IMR-90 (cell line): ENCODE results near the gene TANGO2. TPM values are rescaled to one million over a fixed set of nuclear protein-coding genes. Genes with fewer than 3 reads are reported as not detected.

ENCODE experiments used
- ATAC-seq: fragments of 200-7000 bp; cut with Tn5 transposase; 2 replicates; pipeline ENCODE4 v1.9.1; 2020; ENCODE audit warnings: low read depth, mild to moderate bottlenecking, moderate library complexity
- BruUV-seq: library from RNA; stranded (reverse); fragments of 400-500 nt; replicated peaks from 2 replicates; lab custom pipeline; 2021; lab: Mats Ljungman, UMichigan
- CTCF ChIA-PET: fragments of 300-600 bp; formaldehyde crosslinking; extraction: SDS; loops from one replicate; lab custom pipeline; 2021; ENCODE audit warnings: antibody characterized with exemption; lab: Yijun Ruan, JAX
- POLR2A ChIA-PET: fragments of 300-600 bp; sonication (Branson Sonifier 250); formaldehyde crosslinking; loops from one replicate; lab custom pipeline; 2022; ENCODE audit warnings: antibody characterized with exemption; ENCODE audit not compliant: unreplicated experiment; lab: Charles Lee
- DNase-seq: peaks from one replicate; pipeline ENCODE4 v3.0.0; 2013
- H2AFZ ChIP-seq: replicated peaks from 2 replicates; pipeline ENCODE3; 2013; ENCODE audit warnings: low read length, mild to moderate bottlenecking; ENCODE audit not compliant: poor library complexity
- H2AK5ac ChIP-seq: 2 replicates; pipeline ENCODE4 v1.6.1; 2013; ENCODE audit warnings: low read depth, low read length, inconsistent platforms
- H2AK9ac ChIP-seq: replicated peaks from 2 replicates; pipeline ENCODE3; 2013; ENCODE audit warnings: mild to moderate bottlenecking, low read depth, low read length, moderate library complexity; ENCODE audit not compliant: poor library complexity
- H2BK120ac ChIP-seq: 2 replicates; pipeline ENCODE4 v1.6.1; 2013; ENCODE audit warnings: low read depth, low read length, inconsistent platforms
- H2BK15ac ChIP-seq: 3 replicates; pipeline ENCODE4 v1.6.1; 2013; ENCODE audit warnings: low read depth, low read length, inconsistent platforms
- H2BK20ac ChIP-seq: 2 replicates; pipeline ENCODE4 v1.6.1; 2013; ENCODE audit warnings: low read depth, mild to moderate bottlenecking, inconsistent platforms, low read length, moderate library complexity
- H2BK5ac ChIP-seq: 2 replicates; pipeline ENCODE4 v1.6.1; 2013; ENCODE audit warnings: mild to moderate bottlenecking, low read depth, low read length, inconsistent platforms; ENCODE audit not compliant: poor library complexity, severe bottlenecking
- H3K14ac ChIP-seq: replicated peaks from 2 replicates; pipeline ENCODE4 v1.6.1; 2013; ENCODE audit warnings: low read depth, low read length, inconsistent platforms
- H3K18ac ChIP-seq: 2 replicates; pipeline ENCODE4 v1.6.1; 2013; ENCODE audit warnings: low read depth, low read length, control low read depth
- H3K23ac ChIP-seq: 2 replicates; pipeline ENCODE4 v1.6.1; 2013; ENCODE audit warnings: low read depth, low read length, inconsistent platforms
- H3K27ac ChIP-seq: 2 replicates; pipeline ENCODE4 v1.5.1; 2013; ENCODE audit warnings: mild to moderate bottlenecking, control low read depth, low read length; ENCODE audit not compliant: insufficient read depth
- H3K27me3 ChIP-seq: 2 replicates; pipeline ENCODE4 v1.6.1; 2013; ENCODE audit warnings: low read length; ENCODE audit not compliant: control insufficient read depth, insufficient read depth
- H3K36me3 ChIP-seq: 2 replicates; pipeline ENCODE4 v1.6.1; 2013; ENCODE audit warnings: low read length, mixed read lengths; ENCODE audit not compliant: control insufficient read depth, insufficient read depth
- H3K4ac ChIP-seq: 2 replicates; pipeline ENCODE4 v1.6.1; 2013; ENCODE audit warnings: low read depth, low read length, inconsistent platforms
- H3K4me1 ChIP-seq: 2 replicates; pipeline ENCODE4 v1.6.1; 2013; ENCODE audit warnings: low read length, mixed read lengths; ENCODE audit not compliant: control insufficient read depth, insufficient read depth
- H3K4me2 ChIP-seq: 2 replicates; pipeline ENCODE4 v1.6.1; 2013; ENCODE audit warnings: low read depth, mild to moderate bottlenecking, control low read depth, low read length, moderate library complexity
- H3K4me3 ChIP-seq: 2 replicates; pipeline ENCODE4 v1.5.1; 2013; ENCODE audit warnings: low read depth, mild to moderate bottlenecking, control low read depth, low read length, moderate library complexity; ENCODE audit not compliant: insufficient read depth
- H3K56ac ChIP-seq: 2 replicates; pipeline ENCODE4 v1.6.1; 2013; ENCODE audit warnings: low read length, inconsistent platforms; ENCODE audit not compliant: insufficient read depth; ENCODE audit errors: extremely low read depth
- H3K79me1 ChIP-seq, 2 experiments: 2 replicates each; pipeline ENCODE4 v1.6.1; 2013; ENCODE audit warnings: low read length in 2 of 2, inconsistent platforms in 1 of 2, low read depth in 1 of 2
- H3K9ac ChIP-seq: 2 replicates; pipeline ENCODE4 v1.6.1; 2013; ENCODE audit warnings: low read depth, low read length, control low read depth
- H3K9me1 ChIP-seq: 2 replicates; pipeline ENCODE4 v1.6.1; 2013; ENCODE audit warnings: low read length, inconsistent platforms; ENCODE audit not compliant: insufficient read depth
- H3K9me3 ChIP-seq: 2 replicates; pipeline ENCODE4 v1.6.1; 2013; ENCODE audit warnings: low read length; ENCODE audit not compliant: control insufficient read depth, insufficient read depth
- H4K20me1 ChIP-seq: 2 replicates; pipeline ENCODE4 v1.6.1; 2013; ENCODE audit warnings: low read length, inconsistent platforms; ENCODE audit not compliant: insufficient read depth
- H4K5ac ChIP-seq: 2 replicates; pipeline ENCODE4 v1.6.1; 2013; ENCODE audit warnings: mild to moderate bottlenecking, low read depth, low read length, control low read depth
- H4K8ac ChIP-seq, 2 experiments: 2 replicates each; pipeline ENCODE4 v1.6.1; 2013; ENCODE audit warnings: low read depth in 2 of 2, low read length in 2 of 2, control low read depth in 1 of 2, inconsistent platforms in 1 of 2
- H4K91ac ChIP-seq: 2 replicates; pipeline ENCODE4 v1.6.1; 2013; ENCODE audit warnings: low read depth, low read length, inconsistent platforms; ENCODE audit not compliant: insufficient read depth
- BHLHE40 ChIP-seq: fragments of 150-350 bp; IDR thresholded peaks from 2 replicates; pipeline ENCODE4 v1.6.1; 2016; ENCODE audit warnings: mild to moderate bottlenecking, low read depth, low read length
- CEBPB ChIP-seq: IDR thresholded peaks from 2 replicates; pipeline ENCODE4 v1.6.1; 2012; ENCODE audit warnings: low read depth, low read length, improper control_type of control experiment
- CHD1 ChIP-seq: IDR thresholded peaks from 2 replicates; pipeline ENCODE4 v1.6.1; 2012; ENCODE audit warnings: low read depth, low read length, improper control_type of control experiment
- CTCF ChIP-seq: conservative IDR thresholded peaks from 2 replicates; pipeline ENCODE4 v1.5.1; 2012; ENCODE audit warnings: mild to moderate bottlenecking, low read depth, low read length, improper control_type of control experiment
- ELK1 ChIP-seq: fragments of 150-350 bp; IDR thresholded peaks from 2 replicates; pipeline ENCODE4 v1.6.1; 2016; ENCODE audit warnings: low read depth, mild to moderate bottlenecking, low read length, moderate library complexity, borderline replicate concordance
- MAFK ChIP-seq: IDR thresholded peaks from 2 replicates; pipeline ENCODE4 v1.6.1; 2012; ENCODE audit warnings: low read depth, low read length, improper control_type of control experiment
- MAZ ChIP-seq: IDR thresholded peaks from 2 replicates; pipeline ENCODE4 v1.6.1; 2012; ENCODE audit warnings: low read depth, mild to moderate bottlenecking, low read length, improper control_type of control experiment, moderate library complexity, borderline replicate concordance
- NFE2L2 ChIP-seq: fragments of 150-350 bp; IDR thresholded peaks from 2 replicates; pipeline ENCODE4 v1.6.1; 2016; ENCODE audit warnings: low read depth, mild to moderate bottlenecking, low read length
- POLR2A ChIP-seq: IDR thresholded peaks from 2 replicates; pipeline ENCODE4 v1.6.1; 2012; ENCODE audit warnings: mild to moderate bottlenecking, low read depth, low read length
- RAD21 ChIP-seq: IDR thresholded peaks from 2 replicates; pipeline ENCODE4 v1.6.1; 2012; ENCODE audit warnings: low read length, improper control_type of control experiment
- RFX5 ChIP-seq: IDR thresholded peaks from 2 replicates; pipeline ENCODE4 v1.8.0; 2012; ENCODE audit warnings: low read depth, mild to moderate bottlenecking, low read length, moderate library complexity
- USF2 ChIP-seq: fragments of 150-350 bp; IDR thresholded peaks from 2 replicates; pipeline ENCODE4 v1.6.1; 2017; ENCODE audit warnings: mild to moderate bottlenecking, antibody characterized with exemption, low read length, low read depth
- WGBS, 2 experiments: methylation state at CpG; one replicate each; pipeline versions ENCODE4 v1.1.5 to v1.1.7; 2013; ENCODE audit warnings: missing lambda C conversion rate in 2 of 2; ENCODE audit not compliant: insufficient read length in 1 of 2; ENCODE audit errors: extremely low coverage in 2 of 2; 5-methylcytosine and 5-hydroxymethylcytosine counted together
- dilution Hi-C: fragments of 300-500 bp; cut with HindIII; formaldehyde crosslinking; loops from one replicate; pipeline ENCODE4 v1.14.3; 2018; ENCODE audit warnings: low sequenced_read_pairs; ENCODE audit not compliant: unreplicated experiment
- in situ Hi-C: fragments of 300-500 bp; cut with MboI; formaldehyde crosslinking; loops from 3 replicates; pipeline ENCODE4 v1.14.3; 2019; ENCODE audit warnings: low sequenced_read_pairs, inconsistent platforms, mixed read lengths
- intact Hi-C: fragments of 100-400 bp; cut with micrococcal nuclease; formaldehyde crosslinking; loops from 2 replicates; pipeline ENCODE4 v1.10.0; 2022
- polyA plus RNA-seq, 3 experiments: library from polyadenylated mRNA; depleted of rRNA; stranded (reverse); fragments of >200 nt; gene quantifications; 2 replicates each; pipeline ENCODE4 v1.2.3, GENCODE V29; 2012; ENCODE audit warnings: low replicate concordance in 1 of 3
- total RNA-seq: library from RNA; depleted of rRNA; stranded (reverse); fragments of >200 nt; gene quantifications from 2 replicates; pipeline ENCODE4 v1.2.3, GENCODE V29; 2012

TANGO2 gene
- total and polyA plus RNA-seq, 2 of the 4 experiments (the other 2 are of a cell fraction): 45.1 to 75.1 TPM

- POLR2A ChIA-PET: no interaction called here
- ATAC-seq: no peak
These were observed 19.7 kb downstream of the TANGO2 start for GRCh38 chr22:20040327-20041200.

More at GRCh38 chr22:20040327-20041200, 19.7 kb downstream of the TANGO2 start:
- H2AFZ ChIP-seq: no peak overlapping the region
- H3K9ac ChIP-seq: no peak overlapping the region
- H2BK120ac ChIP-seq: no peak overlapping the region
- no peak overlapping the region for H3K56ac ChIP-seq
- in situ Hi-C loops (no loop called here), dilution Hi-C loops (no loop called here), intact Hi-C loops (no loop called here)
- peaks cover 3 to 18% of the 10 kb centered on the region in 2 experiments; a peak in 3 of 4 replicates for H3K79me1 ChIP-seq
- no peaks in the 10 kb centered on the region; the same call in 1 of the 2 replicates for H3K9me1 ChIP-seq
- H3K4me2 ChIP-seq: no peak overlapping the region
- H3K27ac ChIP-seq: no peak overlapping the region
- no peak overlapping the region for H2AK5ac ChIP-seq
- H4K8ac ChIP-seq: no peak overlapping the region
- no peaks in the 10 kb centered on the region for H3K9me3 ChIP-seq
- H3K27me3 ChIP-seq: no peaks in the 10 kb centered on the region
- no peak overlapping the region for H3K18ac ChIP-seq
- peaks cover 6% of the 10 kb centered on the region for H4K20me1 ChIP-seq
- CTCF ChIA-PET: no interaction called here
- H4K5ac ChIP-seq: no peak overlapping the region
- H2BK15ac ChIP-seq: no peak overlapping the region
- H3K4me1 ChIP-seq: no peaks in the 10 kb centered on the region
- no peak overlapping the region for H3K4me3 ChIP-seq
- H2BK20ac ChIP-seq: no peak overlapping the region
- H3K4ac ChIP-seq: no peak overlapping the region
- H4K91ac ChIP-seq: no peak overlapping the region
- H3K36me3 ChIP-seq: peaks cover 40% of the 10 kb centered on the region
- H2BK5ac ChIP-seq: no peak overlapping the region
- TF ChIP-seq BHLHE40 (no peak), MAFK (no peak), CEBPB (no peak), RAD21 (no peak), CTCF (no peak), ELK1 (no peak), NFE2L2 (no peak), USF2 (no peak), CHD1 (no peak), MAZ (no peak), RFX5 (no peak), POLR2A (no peak)
- BruUV-seq: no TSS peak
- DNase-seq: no peak
- 100% methylated on average over 2 of the region's 7 CpGs; no CpG with 5 or more reads in 1 of the 2 experiments for whole genome bisulfite sequencing, 2 experiments
- no peak overlapping the region for H3K14ac ChIP-seq
- H2AK9ac ChIP-seq: peak overlapping the region; percentile 45
- no peak overlapping the region for H3K23ac ChIP-seq
